Esophagus muscularis mucosa (tissue), 4 donors: ENCODE measurements around the gene MAD1L1. TPM values are rescaled to one million over a fixed set of nuclear protein-coding genes. Genes with fewer than 3 reads are reported as not detected.
A peak's percentile ranks its signal among the peaks of the same experiment; 100 is the strongest.
"Not testable (repeated sequence)": the region's sequence is repeated elsewhere in the genome, so short reads cannot be mapped to it uniquely, and the experiment has no call there.

Source experiments
- DNase-seq: peaks from one replicate; pipeline ENCODE4 v3.0.0-alpha.2; 2017; ENCODE audit errors: extremely low spot score
- H3K27ac ChIP-seq, 4 donors: fragments of 200-600 bp; sonication (generic); replicated peaks in 1 of 4; 1 replicate in 3 of 4; 2 replicates in 1 of 4; pipeline ENCODE4 v1.5.1; 2016 to 2019; ENCODE audit warnings: mild to moderate bottlenecking in 1 of 4
- H3K27me3 ChIP-seq, 4 donors: fragments of 200-600 bp; sonication (generic); one replicate each; pipeline versions ENCODE4 v1.5.1 to v1.6.0; 2016 to 2019
- H3K36me3 ChIP-seq, 4 donors: fragments of 200-600 bp; sonication (generic); one replicate each; pipeline ENCODE4 v1.5.1; 2016 to 2019
- H3K4me1 ChIP-seq, 4 donors: fragments of 200-600 bp; sonication (generic); one replicate each; pipeline ENCODE4 v1.5.1; 2016 to 2019
- H3K4me3 ChIP-seq, 4 donors: fragments of 200-600 bp; sonication (generic); 1 replicate in 2 of 4; 2 replicates in 2 of 4; pipeline ENCODE4 v1.5.1; 2016 to 2019; ENCODE audit warnings: mild to moderate bottlenecking in 4 of 4, moderate library complexity in 1 of 4
- H3K9me3 ChIP-seq, 4 donors: fragments of 200-600 bp; sonication (generic); 1 replicate in 3 of 4; 2 replicates in 1 of 4; pipeline ENCODE4 v1.5.1; 2016 to 2019
- CTCF ChIP-seq, 3 experiments: fragments of 200-600 bp in 2 of 3; fragments of 450-650 bp in 1 of 3; sonication (generic) in 2 of 3; IDR thresholded peaks; one replicate each; pipeline ENCODE4 v1.5.1; 2017 to 2019; ENCODE audit warnings: antibody characterized with exemption in 3 of 3, mild to moderate bottlenecking in 2 of 3, moderate library complexity in 1 of 3
- EP300 ChIP-seq: sonication (generic); formaldehyde crosslinking; IDR thresholded peaks from one replicate; pipeline ENCODE4 v1.6.1; 2017; ENCODE audit warnings: antibody characterized with exemption
- POLR2A ChIP-seq: fragments of 450-650 bp; IDR thresholded peaks from one replicate; pipeline ENCODE4 v1.6.1; 2017; ENCODE audit warnings: antibody characterized with exemption, moderate library complexity, mild to moderate bottlenecking, low read depth
- POLR2AphosphoS5 ChIP-seq, 2 donors: sonication (generic); formaldehyde crosslinking; IDR thresholded peaks; one replicate each; pipeline ENCODE4 v1.6.1; 2017; ENCODE audit warnings: antibody characterized with exemption in 2 of 2
- WGBS: methylation state at CpG from one replicate; pipeline ENCODE4 v1.1.5; 2018; 5-methylcytosine and 5-hydroxymethylcytosine counted together
- intact Hi-C: fragments of 100-400 bp; cut with DNase I; formaldehyde crosslinking; loops from one replicate; pipeline ENCODE4 v1.15.1; 2023
- total RNA-seq, 4 donors: library from RNA; depleted of rRNA; stranded (reverse); fragments of >200 nt; gene quantifications; one replicate each; pipeline versions ENCODE4 v1.1.0 to v1.2.1, GENCODE V29; 2016

Gene MAD1L1
- total RNA-seq, 4 donors from 2014 or later, result 22.2 to 33.1 (median 29.5) TPM

GRCh38 chr7:1824151-1824881, 408.4 kb downstream of the MAD1L1 start:
- H3K4me1 ChIP-seq, DNase-seq, H3K36me3 ChIP-seq, intact Hi-C loops, H3K27me3 ChIP-seq, H3K27ac ChIP-seq, H3K4me3 ChIP-seq, H3K9me3 ChIP-seq: not testable (repeated sequence)
- WGBS, result 78% methylated on average over 23 of the region's 35 CpGs

GRCh38 chr7:1823376-1824150, 409.2 kb downstream of the MAD1L1 start:
- Histone ChIP-seq H3K4me3 (no peak overlapping the region), H3K36me3 (no peaks in the 10 kb centered on the region), H3K9me3 (no peaks in the 10 kb centered on the region), H3K4me1 (no peaks in the 10 kb centered on the region), H3K27me3 (no peaks in the 10 kb centered on the region), H3K27ac (no peak overlapping the region)
- 95% methylated on average over 16 of the region's 24 CpGs for WGBS
- DNase-seq, result no peak
- intact Hi-C loops, result no loop called here
- TF ChIP-seq POLR2AphosphoS5 (IDR thresholded peaks at IDR 0.05) (no peak), CTCF (IDR thresholded peaks at IDR 0.05) (no peak), POLR2A (no peak), EP300 (no peak)

- Histone ChIP-seq H3K4me3 (no peak overlapping the region), H3K9me3 (no peaks in the 10 kb centered on the region), H3K36me3 (peaks cover 0 to 17% (median 10%) of the 10 kb centered on the region in 4 donors), H3K27me3 (no peaks in the 10 kb centered on the region), H3K4me1 (peaks cover 0 to 4% (median 0%) of the 10 kb centered on the region in 4 donors), H3K27ac (no peak overlapping the region)
- TF ChIP-seq CTCF (IDR thresholded peaks at IDR 0.05) (no peak), POLR2A (no peak), EP300 (no peak), POLR2AphosphoS5 (IDR thresholded peaks at IDR 0.05) (no peak)
- 83% methylated on average over 12 of the region's 26 CpGs for WGBS
- peak; percentile 62 for DNase-seq
- intact Hi-C loops, result no loop called here
Measured at GRCh38 chr7:1819259-1819841, 413.4 kb downstream of the MAD1L1 start.

GRCh38 chr7:1818575-1819258, 414.0 kb downstream of the MAD1L1 start:
- WGBS, result 84% methylated on average over 28 of the region's 28 CpGs
- no peak for TF ChIP-seq CTCF (IDR thresholded peaks at IDR 0.05)
- no peak for TF ChIP-seq POLR2A
- no peak for TF ChIP-seq EP300
- TF ChIP-seq POLR2AphosphoS5 (IDR thresholded peaks at IDR 0.05), result no peak
- Histone ChIP-seq H3K9me3 (no peaks in the 10 kb centered on the region), H3K27ac (no peak overlapping the region), H3K36me3 (peaks cover 0 to 23% (median 11%) of the 10 kb centered on the region in 4 donors), H3K27me3 (no peaks in the 10 kb centered on the region), H3K4me1 (peaks cover 0 to 4% (median 0%) of the 10 kb centered on the region in 4 donors), H3K4me3 (no peak overlapping the region)
- peak; percentile 75 for DNase-seq
- intact Hi-C loops, result no loop called here
